Stimulated activated CD8-positive, alpha-beta memory T cell treated with anti-CD3 and anti-CD28 coated beads, Interleukin-7, amount 100 ng/mL, for 1 hour (primary cell): ENCODE data around the gene MFNG.
"Not testable (repeated sequence)": the region's sequence is repeated elsewhere in the genome, so short reads cannot be mapped to it uniquely, and the experiment has no call there.

Experiments used
- DNase-seq, 2 donors: peaks; one replicate each; pipeline ENCODE4 v3.0.0-alpha.2; 2020; ENCODE audit warnings: low read depth in 2 of 2

Gene MFNG

DNA sequence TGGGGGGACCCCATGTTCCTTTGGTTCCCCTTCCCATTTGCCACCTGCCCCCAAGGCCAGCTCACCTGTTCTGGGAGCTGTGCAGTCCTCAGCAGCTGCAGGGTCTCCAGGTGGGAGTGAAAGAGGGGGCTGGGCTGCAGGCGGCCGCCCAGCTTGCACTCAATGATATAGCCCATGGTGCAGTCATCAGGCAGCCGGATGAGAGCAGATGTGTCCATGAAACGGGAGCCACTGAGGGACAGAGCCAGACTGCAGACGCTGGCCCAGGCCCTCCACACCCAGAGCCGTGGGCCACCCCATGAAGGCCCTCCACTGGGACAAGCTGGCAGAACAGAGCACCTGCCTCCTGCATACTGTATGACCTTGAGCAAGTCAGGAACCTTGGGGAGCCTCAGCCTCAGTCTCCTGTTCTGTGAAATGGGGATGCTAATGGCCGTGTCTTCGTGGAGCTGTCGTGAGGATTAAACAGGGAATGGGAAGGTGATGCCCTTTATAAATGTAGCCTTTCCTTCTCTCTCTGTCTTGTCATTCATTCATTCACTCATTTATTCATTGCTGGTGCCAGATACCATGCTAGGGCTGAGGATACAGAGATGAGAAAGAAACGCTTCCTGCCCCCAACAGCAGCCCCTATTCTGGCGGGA is 11.6 kb downstream of the MFNG start:
- no peak for DNase-seq

GRCh38 chr22:37473437-37473946 is 12.7 kb downstream of the MFNG start:
- DNase-seq, result no peak

- DNase-seq, result peak in 1 of 2 donors; percentile 17
These were observed 13.7 kb downstream of the MFNG start for GRCh38 chr22:37472418-37473006.

DNA sequence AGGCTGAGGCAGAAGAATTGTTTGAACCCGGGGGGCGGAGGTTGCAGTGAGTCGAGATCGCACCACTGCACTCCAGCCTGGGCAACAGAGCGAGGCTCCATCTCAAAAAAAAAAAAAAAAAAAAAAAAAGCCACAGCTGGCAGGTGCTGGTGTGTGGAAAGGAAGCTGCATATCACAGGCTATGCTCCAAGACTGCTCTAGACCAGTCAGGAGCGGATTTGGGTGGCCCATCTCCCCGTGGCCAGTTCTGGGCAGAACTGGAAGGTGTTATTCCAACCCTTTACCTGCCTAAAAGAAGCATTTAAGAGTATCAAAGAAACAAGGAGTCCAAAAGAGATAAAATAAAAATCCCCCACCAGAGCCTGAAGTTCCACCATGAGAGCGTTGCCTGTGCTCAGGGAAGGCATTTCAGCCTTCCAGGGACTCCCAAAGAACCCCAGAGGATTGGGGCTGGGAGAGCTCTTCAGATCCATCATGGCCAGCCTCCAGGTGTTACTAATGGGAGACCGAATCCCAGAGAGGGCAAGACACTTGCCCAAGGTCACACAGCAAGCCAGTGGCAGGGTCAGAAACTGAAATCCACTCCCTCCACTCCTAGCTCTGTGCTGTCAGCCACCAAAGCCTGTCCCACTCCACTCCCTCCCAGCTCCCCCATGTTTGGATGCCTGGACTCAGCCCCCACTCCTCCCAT is 14.3 kb downstream of the MFNG start:
- no peak for DNase-seq

DNA sequence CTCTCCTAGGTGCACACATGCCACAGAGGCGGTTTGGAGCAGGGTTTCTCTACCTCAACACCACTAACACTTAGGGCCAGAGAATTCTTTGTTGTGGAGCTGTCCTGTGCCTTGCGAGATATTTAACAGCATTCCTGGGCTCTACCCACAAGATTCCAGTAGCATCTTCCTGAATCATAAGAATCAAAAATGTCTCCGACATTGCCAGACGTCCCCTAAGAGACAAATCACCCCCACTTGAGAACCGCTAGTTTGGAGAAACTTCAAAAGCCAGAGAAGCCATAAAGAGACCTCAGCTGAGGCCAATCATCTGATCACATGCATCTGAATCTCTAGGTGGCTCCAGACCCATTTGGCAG is 16.1 kb downstream of the MFNG start:
- no peak for DNase-seq

GRCh38 chr22:37469416-37470086 is 16.6 kb downstream of the MFNG start:
- DNase-seq, result no peak

DNA sequence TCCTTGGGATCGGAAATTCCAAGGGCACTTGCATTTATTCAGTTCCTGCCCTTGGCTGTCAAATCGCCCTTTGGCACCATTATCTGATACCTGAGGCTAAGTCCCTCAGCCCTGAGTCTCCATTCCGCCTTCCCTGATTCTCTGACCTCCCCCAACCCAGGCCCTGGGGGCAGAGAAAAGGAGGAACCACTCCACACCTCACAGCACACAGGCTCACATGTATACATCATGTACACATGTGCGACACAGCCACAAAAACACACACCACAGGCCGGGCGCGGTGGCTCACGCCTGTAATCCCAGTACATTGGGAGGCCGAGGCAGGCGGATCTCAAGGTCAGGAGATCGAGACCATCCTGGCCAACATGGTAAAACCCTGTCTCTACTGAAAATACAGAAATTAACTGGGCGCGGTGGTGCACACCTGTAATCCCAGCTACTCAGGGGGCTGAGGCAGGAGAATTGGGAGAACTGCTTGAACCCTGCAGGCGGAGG is 17.9 kb downstream of the MFNG start:
- DNase-seq, result not testable (repeated sequence)

- DNase-seq, result no peak
These were observed 18.7 kb downstream of the MFNG start for GRCh38 chr22:37467391-37467955.

DNA sequence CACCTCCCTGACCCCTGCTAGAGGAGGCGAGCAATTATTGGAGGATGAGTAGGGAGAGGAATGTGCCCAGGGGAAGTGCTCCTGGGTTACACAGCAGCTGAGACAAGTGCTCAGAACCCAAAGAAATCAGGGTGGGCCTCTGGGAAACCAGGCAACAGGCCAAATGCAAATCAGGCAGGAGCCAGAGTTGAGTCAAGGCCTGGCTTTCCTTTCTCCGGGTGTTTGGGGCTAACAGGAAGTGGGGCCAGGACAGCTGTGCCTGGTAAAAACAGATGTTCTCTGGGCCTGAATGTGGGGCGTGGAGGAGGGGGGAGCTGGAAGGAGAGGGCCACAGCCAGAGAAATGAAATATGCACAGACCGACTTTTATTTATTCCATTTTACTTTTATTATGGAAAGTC is 22.0 kb downstream of the MFNG start:
- DNase-seq, result no peak

DNA sequence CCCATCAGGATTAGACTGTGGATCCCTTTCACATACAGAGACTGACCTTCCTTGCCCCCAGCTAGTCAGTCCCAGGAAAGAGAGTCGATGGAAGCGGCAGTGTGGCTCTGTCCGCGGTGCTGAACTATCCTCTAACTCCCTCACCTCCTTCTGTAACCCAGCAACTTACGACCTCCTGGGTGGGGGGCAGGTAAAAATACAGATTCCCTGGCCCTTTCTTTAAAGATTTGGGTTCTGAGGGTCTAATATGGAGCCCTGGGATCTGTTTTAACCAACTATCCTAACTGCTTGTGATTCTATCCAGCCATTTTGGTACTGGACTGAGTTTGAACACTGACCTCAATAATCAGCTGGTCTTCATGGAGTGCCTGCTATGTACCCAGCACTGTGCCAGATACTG is 23.2 kb downstream of the MFNG start:
- no peak for DNase-seq

DNA sequence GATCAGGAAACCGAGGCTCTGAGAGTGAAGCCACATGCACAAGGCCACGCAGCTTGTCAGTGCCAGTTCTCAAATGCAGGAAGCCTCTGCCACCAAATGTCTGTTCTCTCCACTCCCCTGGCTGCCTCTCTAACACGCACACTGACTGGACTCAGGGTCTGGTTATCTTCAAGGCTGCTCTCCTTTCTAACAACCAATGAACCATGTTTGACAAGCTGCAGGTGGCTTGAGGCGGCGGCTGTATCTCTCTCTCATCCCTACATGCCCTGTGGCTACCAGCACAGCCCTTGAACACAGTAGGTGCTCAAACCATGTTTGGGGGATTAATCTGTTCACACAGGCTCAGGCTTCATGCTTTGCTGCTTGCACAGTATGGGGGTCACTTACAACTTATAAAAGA is 23.7 kb downstream of the MFNG start:
- no peak for DNase-seq

DNA sequence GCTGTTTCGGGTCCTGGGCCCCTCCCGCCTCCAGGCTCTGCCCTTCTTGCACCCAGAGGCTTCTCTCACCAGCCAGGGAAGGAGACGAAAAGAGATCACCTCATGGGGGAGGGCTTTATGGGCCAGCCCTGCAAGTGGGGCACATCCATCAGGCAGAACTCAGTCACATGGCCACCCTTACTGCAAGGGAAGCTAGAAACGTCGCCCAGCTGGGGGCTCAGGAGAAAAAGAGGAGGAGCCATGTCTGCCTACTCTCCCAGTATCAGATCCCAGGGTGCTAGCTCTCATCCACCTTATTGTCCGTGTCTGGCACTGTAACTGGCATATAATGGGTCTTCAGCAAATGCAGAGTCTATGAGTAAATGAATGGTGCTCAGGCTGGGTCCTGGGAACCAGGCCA is 24.2 kb downstream of the MFNG start:
- DNase-seq, result no peak

- DNase-seq, result no peak
These were observed 25.5 kb downstream of the MFNG start for GRCh38 chr22:37460684-37461083.

DNA sequence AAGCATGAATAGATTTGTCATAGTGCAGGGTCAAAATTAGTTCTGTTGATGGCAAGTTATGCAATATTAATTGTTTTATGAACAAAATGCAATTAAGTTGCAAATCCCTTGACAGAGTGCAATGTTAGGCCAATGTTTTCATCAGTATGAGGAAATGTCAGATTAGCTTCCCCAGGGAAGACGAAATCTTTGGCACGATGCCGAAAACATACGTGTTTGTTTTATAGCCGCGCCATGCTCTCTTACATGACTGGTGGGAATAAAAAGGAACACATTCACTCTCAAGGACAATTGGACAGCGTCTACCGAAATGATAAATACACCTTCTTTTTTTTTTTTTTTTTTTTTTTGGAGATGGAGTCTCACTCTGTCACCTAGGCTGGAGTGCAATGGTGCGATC is 27.0 kb downstream of the MFNG start:
- DNase-seq, result no peak

- peak; percentile 63 to 71 for DNase-seq
These were observed 28.9 kb downstream of the MFNG start for GRCh38 chr22:37457093-37457893.

DNA sequence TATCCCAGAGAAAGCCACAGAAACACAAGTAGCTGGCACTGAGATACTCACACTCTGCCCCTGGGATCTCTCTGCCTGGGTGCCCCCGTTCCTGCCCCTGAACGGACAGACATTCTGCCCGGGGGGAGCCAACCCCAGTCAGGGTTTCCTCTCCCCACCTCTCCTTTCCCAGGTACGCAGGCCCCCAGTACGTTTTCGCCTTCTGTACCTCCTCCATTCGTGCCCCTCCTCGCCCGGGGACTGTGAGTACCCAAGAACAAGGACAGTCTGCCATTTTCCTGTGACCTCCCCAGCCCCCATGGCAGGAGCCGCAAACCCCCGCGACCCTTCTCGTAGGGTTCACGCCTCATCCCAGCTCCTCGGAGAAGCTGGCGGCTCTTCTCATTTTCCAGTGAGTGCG is 29.8 kb downstream of the MFNG start:
- DNase-seq, result no peak

DNA sequence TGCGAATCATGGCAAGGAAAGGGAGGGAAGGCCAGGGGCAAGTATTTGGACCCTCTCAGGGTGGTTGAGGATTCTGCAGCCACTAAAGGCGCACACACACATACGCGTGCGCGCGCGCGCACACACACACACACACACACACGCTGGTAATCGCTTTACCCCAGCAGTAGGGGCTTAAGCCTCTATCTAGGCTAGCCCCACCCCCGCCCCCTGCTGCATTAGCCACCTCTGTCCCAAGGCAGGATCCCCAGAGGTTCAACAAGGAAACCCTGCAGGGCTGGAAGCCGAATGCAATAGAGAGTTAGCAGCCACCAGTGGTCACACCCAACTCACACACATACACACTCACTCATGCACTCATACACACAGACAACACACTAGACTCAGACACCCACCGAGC is 30.3 kb downstream of the MFNG start:
- no peak for DNase-seq

- DNase-seq, result no peak
These were observed 31.1 kb downstream of the MFNG start for GRCh38 chr22:37454857-37455686.

- no peak for DNase-seq
These were observed 32.5 kb downstream of the MFNG start for GRCh38 chr22:37453696-37454095.

DNA sequence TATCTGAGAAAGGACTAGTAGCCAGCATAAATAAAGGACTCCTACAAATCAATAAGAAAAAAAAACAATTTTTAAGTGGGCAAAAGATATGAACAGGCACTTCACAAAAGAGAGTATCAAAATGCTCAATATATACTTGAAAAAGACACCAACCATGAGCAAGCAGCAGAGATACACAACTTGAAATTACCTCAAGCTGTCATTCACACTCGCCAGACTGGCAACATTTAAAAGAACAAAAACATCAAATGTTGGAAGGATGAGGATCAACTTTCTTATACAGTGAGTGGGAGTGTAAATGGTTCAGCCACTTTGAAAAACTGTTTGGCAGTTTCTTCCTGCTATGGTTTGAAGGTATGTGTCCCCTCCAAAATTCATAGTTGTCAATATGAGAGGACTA is 35.0 kb downstream of the MFNG start:
- DNase-seq, result no peak
